HepG2 (cell line): Measurements from ENCODE around the gene INTS7.

Experiments used
- CCAR2 ChIP-seq: fragments of 200-400 bp; formaldehyde crosslinking; optimal IDR thresholded peaks from 2 replicates; pipeline ENCODE3; 2018; ENCODE audit warnings: low read depth, mild to moderate bottlenecking, low read length, moderate library complexity
- CHCHD3 ChIP-seq: sonication (generic); formaldehyde crosslinking; IDR thresholded peaks from 2 replicates; pipeline ENCODE4 v1.8.0; 2022; ENCODE audit warnings: mild to moderate bottlenecking, missing genetic modification reagents, moderate library complexity
- KLF16 ChIP-seq, 2 experiments: sonication (generic) in 1 of 2; formaldehyde crosslinking in 1 of 2; IDR thresholded peaks; 2 replicates each; pipeline versions ENCODE4 v1.6.1 to v1.8.0; 2016 to 2023; ENCODE audit warnings: missing genetic modification reagents in 2 of 2, missing compliant biosample characterization in 1 of 2

- TF ChIP-seq CHCHD3 (CRISPR knock-in tag) = no peak
- no peak for TF ChIP-seq CCAR2
- TF ChIP-seq KLF16 (CRISPR knock-in tag; IDR thresholded peaks at IDR 0.05) = no peak
Observed at GRCh38 chr1:211942583-211942982, 92.8 kb downstream of the INTS7 start.
